GM12892 (cell line): ENCODE measurements around the gene WDR7.

Experiments
- POLR2A ChIP-seq: IDR thresholded peaks from 2 replicates; pipeline ENCODE4 v1.6.1; 2011; ENCODE audit warnings: low read depth, low read length, control low read depth
- POLR2AphosphoS5 ChIP-seq: IDR thresholded peaks from 2 replicates; pipeline ENCODE4 v1.6.1; 2011; ENCODE audit warnings: low read depth, low read length, control low read depth
- TAF1 ChIP-seq: IDR thresholded peaks from 2 replicates; pipeline ENCODE4 v1.6.1; 2011; ENCODE audit warnings: low read depth, mild to moderate bottlenecking, control low read depth, low read length, borderline replicate concordance

DNA sequence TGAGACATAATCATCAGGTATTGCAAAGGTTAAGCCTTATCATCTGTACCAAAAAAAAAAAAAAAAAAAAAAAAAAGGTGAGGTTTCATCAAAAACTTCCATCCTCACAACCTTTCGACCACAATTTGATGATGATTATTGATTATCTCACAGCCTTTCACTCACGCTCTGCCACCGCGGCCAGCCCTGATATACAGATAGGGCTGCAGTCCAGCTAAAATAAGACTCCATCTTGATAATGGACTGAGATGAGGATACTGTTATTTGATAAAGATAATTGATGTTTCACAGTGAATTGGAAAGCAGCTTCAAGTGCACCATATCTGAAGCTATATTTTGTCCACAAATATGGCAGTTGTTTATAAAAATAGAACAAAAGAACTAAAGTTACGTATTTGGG, 336.1 kb downstream of the WDR7 start:
- TF ChIP-seq POLR2A (no peak), POLR2AphosphoS5 (no peak), TAF1 (no peak)
